Trophoblast cell (in vitro differentiated cells and primary cell): Measurements from ENCODE around the gene THOC6.

ENCODE experiments used
- DNase-seq, 2 donors: peaks; one replicate each; pipeline ENCODE4 v3.0.0-alpha.2; 2016
- H2AFZ ChIP-seq: 2 replicates; pipeline ENCODE4 v1.6.1; 2013; ENCODE audit warnings: low read length, moderate library complexity, mild to moderate bottlenecking; ENCODE audit not compliant: insufficient read depth, poor library complexity
- H2AK5ac ChIP-seq: 2 replicates; pipeline ENCODE4 v1.6.1; 2013; ENCODE audit warnings: mild to moderate bottlenecking, low read length
- H2BK120ac ChIP-seq: 2 replicates; pipeline ENCODE4 v1.6.1; 2013; ENCODE audit warnings: low read length, mild to moderate bottlenecking, moderate library complexity; ENCODE audit not compliant: insufficient read depth, poor library complexity
- H2BK12ac ChIP-seq: 2 replicates; pipeline ENCODE4 v1.6.1; 2013; ENCODE audit warnings: mild to moderate bottlenecking, low read length, moderate library complexity
- H2BK5ac ChIP-seq: 2 replicates; pipeline ENCODE4 v1.6.1; 2013; ENCODE audit warnings: low read length, low read depth, moderate library complexity, mild to moderate bottlenecking; ENCODE audit not compliant: poor library complexity
- H3K14ac ChIP-seq: 2 replicates; pipeline ENCODE4 v1.6.1; 2013; ENCODE audit warnings: mild to moderate bottlenecking, low read length
- H3K18ac ChIP-seq: 2 replicates; pipeline ENCODE4 v1.6.1; 2013; ENCODE audit warnings: mild to moderate bottlenecking, low read length
- H3K23ac ChIP-seq: 2 replicates; pipeline ENCODE4 v1.6.1; 2013; ENCODE audit warnings: low read length
- H3K27ac ChIP-seq: 2 replicates; pipeline ENCODE4 v1.5.1; 2013; ENCODE audit warnings: low read depth, mild to moderate bottlenecking, inconsistent platforms, low read length, moderate library complexity
- H3K27me3 ChIP-seq: 2 replicates; pipeline ENCODE4 v1.6.1; 2013; ENCODE audit warnings: inconsistent platforms, mild to moderate bottlenecking, low read length, moderate library complexity; ENCODE audit not compliant: insufficient read depth
- H3K36me3 ChIP-seq, 2 experiments: 1 replicate in 1 of 2; 2 replicates in 1 of 2; pipeline ENCODE4 v1.6.1; 2013; ENCODE audit warnings: low read length in 2 of 2, mild to moderate bottlenecking in 2 of 2, moderate library complexity in 1 of 2; ENCODE audit not compliant: insufficient read depth in 2 of 2, control insufficient read depth in 1 of 2
- H3K4ac ChIP-seq: 2 replicates; pipeline ENCODE4 v1.6.1; 2013; ENCODE audit warnings: low read depth, mild to moderate bottlenecking, low read length, moderate library complexity
- H3K4me1 ChIP-seq, 2 experiments: 1 replicate in 1 of 2; 2 replicates in 1 of 2; pipeline ENCODE4 v1.6.1; 2013; ENCODE audit warnings: low read length in 2 of 2, mild to moderate bottlenecking in 2 of 2, moderate library complexity in 1 of 2; ENCODE audit not compliant: insufficient read depth in 2 of 2, control insufficient read depth in 1 of 2
- H3K4me2 ChIP-seq: 2 replicates; pipeline ENCODE4 v1.6.1; 2013; ENCODE audit warnings: inconsistent platforms, mild to moderate bottlenecking, low read length, moderate library complexity
- H3K4me3 ChIP-seq: 2 replicates; pipeline ENCODE4 v1.5.1; 2013; ENCODE audit warnings: mild to moderate bottlenecking, low read depth, low read length, inconsistent platforms
- H3K79me1 ChIP-seq: one replicate; pipeline ENCODE4 v1.6.1; 2013; ENCODE audit warnings: low read length
- H3K79me2 ChIP-seq: 2 replicates; pipeline ENCODE4 v1.6.1; 2013; ENCODE audit warnings: low read length, mild to moderate bottlenecking; ENCODE audit not compliant: control insufficient read depth, insufficient read depth, poor library complexity
- H3K9ac ChIP-seq: 2 replicates; pipeline ENCODE4 v1.6.1; 2013; ENCODE audit warnings: mild to moderate bottlenecking, low read length
- H3K9me3 ChIP-seq: 2 replicates; pipeline ENCODE4 v1.6.1; 2013; ENCODE audit warnings: low read depth, mild to moderate bottlenecking, control low read depth, inconsistent platforms, low read length; ENCODE audit not compliant: insufficient read depth
- H4K12ac ChIP-seq: 2 replicates; pipeline ENCODE4 v1.6.1; 2013; ENCODE audit warnings: low read depth, mild to moderate bottlenecking, low read length, moderate library complexity
- H4K8ac ChIP-seq: 2 replicates; pipeline ENCODE4 v1.6.1; 2013; ENCODE audit warnings: low read depth, mild to moderate bottlenecking, low read length, moderate library complexity
- H4K91ac ChIP-seq: one replicate; pipeline ENCODE4 v1.6.1; 2013; ENCODE audit warnings: low read depth, mild to moderate bottlenecking, low read length, moderate library complexity
- WGBS: extraction: QIAGEN DNeasy Blood & Tissue Kit; methylation state at CpG from one replicate; pipeline ENCODE4 v1.1.7; 2013; ENCODE audit warnings: missing lambda C conversion rate; ENCODE audit not compliant: insufficient read length, insufficient coverage; ENCODE audit errors: extremely low coverage; 5-methylcytosine and 5-hydroxymethylcytosine counted together

Gene THOC6

DNA sequence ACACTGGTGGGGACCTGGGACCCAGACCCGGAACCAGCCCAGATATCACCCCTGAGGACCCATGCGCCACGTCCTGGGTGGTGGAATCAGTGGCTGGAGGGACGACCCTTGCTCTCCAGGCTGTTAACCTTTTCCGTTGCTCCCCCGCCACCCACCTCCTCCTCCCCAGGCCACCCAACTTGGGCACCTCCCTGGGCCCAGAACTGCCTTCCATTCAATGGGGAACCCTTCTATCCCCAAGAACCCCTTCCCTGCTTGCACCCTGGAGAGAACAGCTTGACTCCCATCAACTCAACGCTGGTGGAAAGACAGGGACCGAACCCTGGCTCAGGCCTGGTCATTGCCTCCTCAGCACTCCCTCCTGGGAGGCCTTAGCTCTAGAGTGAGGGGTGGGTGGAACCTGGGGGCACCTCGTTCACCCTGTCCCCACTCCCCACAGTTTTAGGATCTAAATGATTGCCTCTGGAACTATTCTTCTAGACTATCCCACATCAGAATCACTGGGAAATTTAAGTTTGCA, 35.9 kb downstream of the THOC6 start:
- Histone ChIP-seq H2BK12ac (peak overlapping the region; percentile 30), H3K4me3 (no peak overlapping the region), H2AFZ (peak overlapping the region; percentile 39), H2BK120ac (peak overlapping the region; percentile 3), H3K79me1 (peaks cover 10% of the 10 kb centered on the region), H3K27ac (peak overlapping the region; percentile 46), H3K9ac (peak overlapping the region; percentile 73), H3K23ac (no peak overlapping the region), H3K27me3 (no peaks in the 10 kb centered on the region), H3K4ac (peak overlapping the region; percentile 18), H3K4me1 (peaks cover 11 to 12% of the 10 kb centered on the region in 2 experiments), H3K36me3 (peaks cover under 1% of the 10 kb centered on the region in 2 experiments), H4K8ac (peak overlapping the region; percentile 80), H3K4me2 (peak overlapping the region; percentile 71), H3K79me2 (peaks cover 5% of the 10 kb centered on the region), H3K9me3 (no peaks in the 10 kb centered on the region), H3K18ac (peak overlapping the region; percentile 41), H3K14ac (peak overlapping the region; percentile 55), H4K12ac (peak overlapping the region; percentile 7), H2AK5ac (no peak overlapping the region), H4K91ac (peak overlapping the region; percentile 78), H2BK5ac (no peak overlapping the region)
- DNase-seq = no peak
- no CpG with 5 or more reads among the region's 9 CpGs for WGBS

DNA sequence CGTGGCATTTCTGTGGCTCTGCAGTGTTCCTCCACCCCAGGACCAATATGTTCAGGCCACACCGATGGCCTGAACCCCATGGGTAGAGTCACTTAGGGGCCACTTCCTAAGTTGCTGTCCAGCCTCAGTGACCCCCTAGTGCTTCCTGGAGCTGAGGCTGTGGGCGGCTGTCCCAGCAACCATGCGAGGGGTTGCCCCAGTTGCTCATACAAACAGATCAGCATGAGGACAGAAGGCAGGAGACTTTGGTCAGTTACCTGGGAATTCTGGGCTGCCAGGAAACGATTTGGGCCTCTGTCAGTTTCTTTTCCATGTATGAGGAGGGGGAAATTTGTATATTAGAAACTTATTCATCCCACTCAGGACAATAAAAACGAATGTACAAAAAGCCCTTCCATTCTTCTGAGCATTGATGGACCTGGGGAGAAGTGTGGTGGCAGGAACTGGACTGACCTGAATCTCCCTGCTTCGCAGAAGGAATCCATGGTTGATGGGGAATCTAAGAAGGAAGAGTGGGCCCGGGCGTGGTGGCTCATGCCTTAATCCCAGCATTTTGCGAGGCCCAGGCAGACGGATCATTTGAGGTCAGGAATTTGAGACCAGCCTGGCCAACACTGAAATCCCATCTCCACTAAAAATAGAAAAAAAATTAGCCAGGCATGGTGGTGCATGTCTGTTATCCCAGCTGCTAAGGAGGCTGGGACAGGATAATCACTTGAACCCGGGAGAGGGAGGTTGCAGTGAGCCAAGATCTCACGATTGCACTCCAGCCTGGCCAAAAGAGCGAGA, 36.7 kb downstream of the THOC6 start:
- WGBS = no CpG with 5 or more reads among the region's 14 CpGs
- no peak overlapping the region for H3K18ac ChIP-seq

DNA sequence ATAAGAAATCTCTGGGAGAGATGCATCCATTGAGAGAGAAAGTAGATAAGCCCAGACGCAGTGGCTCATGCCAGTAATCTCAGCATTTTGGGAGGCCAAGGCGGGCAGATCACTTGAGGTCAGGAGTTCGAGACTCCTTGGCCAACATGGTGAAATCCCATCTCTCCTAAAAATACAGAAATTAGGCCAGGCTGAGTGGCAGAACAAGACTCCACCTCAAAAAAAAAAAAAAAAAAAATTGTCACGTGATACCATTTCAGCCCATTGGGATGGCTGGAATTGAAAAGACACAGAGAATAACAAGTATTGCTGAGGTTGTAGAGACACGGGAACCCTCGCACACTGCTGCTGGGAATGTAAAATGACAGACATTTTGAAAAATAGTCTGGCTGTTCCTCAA, 38.7 kb downstream of the THOC6 start:
- Histone ChIP-seq H4K8ac (no peak overlapping the region), H3K23ac (no peak overlapping the region), H2BK12ac (no peak overlapping the region), H4K12ac (no peak overlapping the region), H2AK5ac (no peak overlapping the region), H3K4me2 (no peak overlapping the region), H3K18ac (no peak overlapping the region), H3K9ac (no peak overlapping the region), H3K79me2 (peaks cover 5% of the 10 kb centered on the region), H3K9me3 (no peaks in the 10 kb centered on the region), H3K79me1 (peaks cover 10% of the 10 kb centered on the region), H3K4me3 (no peak overlapping the region), H3K27ac (no peak overlapping the region), H3K4ac (no peak overlapping the region), H2AFZ (no peak overlapping the region), H4K91ac (no peak overlapping the region), H2BK5ac (no peak overlapping the region), H3K4me1 (peaks cover 16 to 19% of the 10 kb centered on the region in 2 experiments), H3K14ac (no peak overlapping the region), H2BK120ac (no peak overlapping the region), H3K27me3 (no peaks in the 10 kb centered on the region), H3K36me3 (no peaks in the 10 kb centered on the region)
- DNase-seq = no peak
- WGBS = no CpG with 5 or more reads among the region's 6 CpGs

More for the DNA sequence above, 36.7 kb downstream of the THOC6 start:
- H3K27ac ChIP-seq = no peak overlapping the region
- no peak overlapping the region for H4K8ac ChIP-seq
- peaks cover 16 to 19% of the 10 kb centered on the region in 2 experiments for H3K4me1 ChIP-seq
- H3K27me3 ChIP-seq = no peaks in the 10 kb centered on the region
- no peak overlapping the region for H2BK120ac ChIP-seq
- no peaks in the 10 kb centered on the region for H3K9me3 ChIP-seq
- no peak overlapping the region for H4K12ac ChIP-seq
- no peak overlapping the region for H4K91ac ChIP-seq
- no peak overlapping the region for H2BK5ac ChIP-seq
- H3K23ac ChIP-seq = no peak overlapping the region
- peak overlapping the region; percentile 6 for H2AFZ ChIP-seq
- H3K4ac ChIP-seq = no peak overlapping the region
- no peak overlapping the region for H3K9ac ChIP-seq
- H3K4me3 ChIP-seq = no peak overlapping the region
- H3K79me2 ChIP-seq = peaks cover 5% of the 10 kb centered on the region
- H2AK5ac ChIP-seq = peak overlapping the region; percentile 3
- peaks cover 10% of the 10 kb centered on the region for H3K79me1 ChIP-seq
- no peak overlapping the region for H3K4me2 ChIP-seq
- DNase-seq = no peak
- no peaks in the 10 kb centered on the region for H3K36me3 ChIP-seq
- no peak overlapping the region for H2BK12ac ChIP-seq
- no peak overlapping the region for H3K14ac ChIP-seq

DNA sequence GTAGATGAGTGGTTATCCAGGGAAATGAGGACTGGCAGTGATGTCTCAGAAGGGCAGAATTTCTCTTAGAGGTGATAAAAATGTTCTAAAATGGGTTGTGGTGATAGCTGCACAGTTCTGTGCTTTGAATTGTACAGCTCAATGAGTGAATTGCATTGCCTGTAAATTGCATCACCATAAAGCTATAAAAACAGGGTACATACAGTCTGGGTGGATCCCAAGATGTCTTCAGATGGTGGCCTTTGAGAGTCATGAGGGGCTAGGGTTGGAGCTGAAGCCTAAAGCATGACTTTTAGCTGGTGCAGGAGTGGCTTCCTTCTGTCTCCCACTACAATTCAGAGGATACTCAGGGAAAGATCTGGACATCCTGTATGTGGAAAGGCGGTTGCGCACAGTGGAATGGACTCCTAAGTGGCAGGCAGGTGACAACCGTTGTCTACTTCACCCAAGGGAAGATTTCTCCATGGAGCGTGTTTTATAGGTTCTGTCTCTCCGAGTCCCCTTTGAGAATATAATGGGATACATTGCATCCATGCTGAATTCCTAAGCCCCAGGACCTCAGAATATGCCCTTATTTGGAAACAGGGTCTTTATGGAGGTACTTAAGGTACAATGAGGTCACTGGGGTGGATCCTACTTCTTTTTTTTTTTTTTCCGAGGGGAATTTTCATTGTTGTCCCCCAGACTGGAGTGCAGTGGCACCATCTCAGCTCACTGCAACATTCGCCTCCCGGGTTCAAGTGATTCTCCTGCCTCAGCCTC, 40.0 kb downstream of the THOC6 start:
- Histone ChIP-seq H3K4me2 (no peak overlapping the region), H3K9ac (no peak overlapping the region), H3K79me1 (peaks cover 9% of the 10 kb centered on the region), H3K4ac (no peak overlapping the region), H3K4me1 (peaks cover 10 to 14% of the 10 kb centered on the region in 2 experiments), H3K4me3 (no peak overlapping the region), H3K27me3 (no peaks in the 10 kb centered on the region), H2AFZ (no peak overlapping the region), H4K8ac (no peak overlapping the region), H3K36me3 (no peaks in the 10 kb centered on the region), H3K9me3 (no peaks in the 10 kb centered on the region), H4K91ac (no peak overlapping the region), H2BK5ac (no peak overlapping the region), H4K12ac (no peak overlapping the region), H2AK5ac (no peak overlapping the region), H3K23ac (no peak overlapping the region), H3K79me2 (peaks cover 5% of the 10 kb centered on the region), H3K14ac (no peak overlapping the region), H2BK120ac (no peak overlapping the region), H3K18ac (no peak overlapping the region), H3K27ac (no peak overlapping the region), H2BK12ac (no peak overlapping the region)
- DNase-seq = no peak
- WGBS = no CpG with 5 or more reads among the region's 8 CpGs
